GM12872 (cell line): ENCODE data around the gene SALL4.

Experiments
- TF ChIP-seq, protein P1 (sequence below): IDR thresholded peaks from 3 replicates; pipeline ENCODE4 v1.5.1; 2011; ENCODE audit warnings: low read depth, mild to moderate bottlenecking, low read length, moderate library complexity; ENCODE audit not compliant: insufficient read depth

The SALL4 gene

DNA sequence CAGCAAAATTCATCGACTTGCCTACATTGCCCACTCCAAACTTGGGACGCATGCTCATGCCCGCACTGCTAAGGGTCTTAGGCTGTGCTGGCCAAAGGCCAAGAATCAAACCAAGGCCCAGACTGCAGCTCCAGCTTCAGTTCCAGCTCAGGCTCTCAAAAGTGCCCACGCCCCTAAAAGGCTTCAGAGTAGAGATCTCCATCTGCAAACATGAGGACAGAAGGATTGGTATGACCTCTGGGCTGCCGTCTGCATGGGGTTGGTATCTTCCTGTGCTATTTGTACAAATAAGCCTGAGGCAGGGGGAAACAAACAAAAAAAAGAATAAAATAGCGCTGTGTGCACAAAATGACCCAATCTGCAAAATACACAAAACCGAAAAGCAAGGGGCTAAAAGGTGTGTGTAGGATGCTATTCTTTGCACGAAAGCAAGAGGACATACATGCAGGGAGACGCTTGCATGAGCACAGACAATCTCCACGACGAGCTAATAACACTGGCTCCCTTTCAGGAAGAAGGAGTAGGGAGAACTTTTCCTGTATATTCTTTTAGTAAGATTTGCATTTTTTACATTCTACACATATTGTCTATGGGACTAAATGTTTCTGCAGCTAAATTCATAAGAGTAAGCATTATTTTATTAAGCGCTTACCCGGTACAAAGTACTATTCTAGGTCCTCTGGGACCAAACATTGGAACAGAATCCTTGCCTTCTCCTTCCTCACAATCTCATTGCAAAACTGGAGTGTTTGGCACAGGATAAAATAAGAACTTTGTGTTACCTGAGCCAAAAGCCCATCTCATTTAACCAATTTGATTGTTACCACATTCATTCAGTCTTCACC is 67.2 kb downstream of the SALL4 start:
- TF ChIP-seq, protein P1, sequence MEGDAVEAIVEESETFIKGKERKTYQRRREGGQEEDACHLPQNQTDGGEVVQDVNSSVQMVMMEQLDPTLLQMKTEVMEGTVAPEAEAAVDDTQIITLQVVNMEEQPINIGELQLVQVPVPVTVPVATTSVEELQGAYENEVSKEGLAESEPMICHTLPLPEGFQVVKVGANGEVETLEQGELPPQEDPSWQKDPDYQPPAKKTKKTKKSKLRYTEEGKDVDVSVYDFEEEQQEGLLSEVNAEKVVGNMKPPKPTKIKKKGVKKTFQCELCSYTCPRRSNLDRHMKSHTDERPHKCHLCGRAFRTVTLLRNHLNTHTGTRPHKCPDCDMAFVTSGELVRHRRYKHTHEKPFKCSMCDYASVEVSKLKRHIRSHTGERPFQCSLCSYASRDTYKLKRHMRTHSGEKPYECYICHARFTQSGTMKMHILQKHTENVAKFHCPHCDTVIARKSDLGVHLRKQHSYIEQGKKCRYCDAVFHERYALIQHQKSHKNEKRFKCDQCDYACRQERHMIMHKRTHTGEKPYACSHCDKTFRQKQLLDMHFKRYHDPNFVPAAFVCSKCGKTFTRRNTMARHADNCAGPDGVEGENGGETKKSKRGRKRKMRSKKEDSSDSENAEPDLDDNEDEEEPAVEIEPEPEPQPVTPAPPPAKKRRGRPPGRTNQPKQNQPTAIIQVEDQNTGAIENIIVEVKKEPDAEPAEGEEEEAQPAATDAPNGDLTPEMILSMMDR: no peak

DNA sequence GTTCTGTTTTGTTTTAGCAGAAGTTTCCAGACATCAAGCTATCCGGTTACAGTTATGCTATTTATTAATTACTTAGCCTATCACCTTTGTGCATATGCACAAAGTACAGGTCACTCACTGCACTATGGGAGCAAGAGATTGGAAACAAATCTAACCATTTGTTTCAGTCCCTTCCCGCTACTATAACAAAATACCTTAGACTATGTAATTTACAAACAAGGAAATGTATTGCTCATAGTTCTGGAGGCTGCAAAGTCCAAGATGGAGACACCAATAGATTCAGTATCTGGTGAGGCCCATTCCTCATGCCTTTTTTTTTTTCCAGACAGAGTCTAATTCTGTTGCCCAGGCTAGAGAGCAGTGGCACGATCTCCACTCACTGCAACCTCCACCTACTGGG is 69.3 kb downstream of the SALL4 start:
- TF ChIP-seq, protein P1: no peak
